Panc1 (cell line): ENCODE data around the gene FAM43B. TPM values are rescaled to one million over a fixed set of nuclear protein-coding genes. Genes with fewer than 3 reads are reported as not detected.

Source experiments
- ATAC-seq: fragments of 200-7000 bp; cut with Tn5 transposase; 2 replicates; pipeline ENCODE4 v1.9.1; 2020; ENCODE audit warnings: mild to moderate bottlenecking, moderate library complexity
- BruUV-seq: library from RNA; stranded (reverse); fragments of 400-500 nt; replicated peaks from 2 replicates; lab custom pipeline; 2021; lab: Mats Ljungman, UMichigan
- CTCF ChIA-PET: fragments of 300-600 bp; sonication (Branson Sonifier 250); formaldehyde crosslinking; loops from one replicate; lab custom pipeline; 2022; ENCODE audit warnings: antibody characterized with exemption; lab: Charles Lee
- POLR2A ChIA-PET: fragments of 300-600 bp; sonication (Branson Sonifier 250); formaldehyde crosslinking; loops from one replicate; lab custom pipeline; 2022; ENCODE audit warnings: antibody characterized with exemption; lab: Charles Lee
- DNase-seq: peaks from one replicate; pipeline ENCODE4 v3.0.0-alpha.2; 2010; ENCODE audit warnings: low read depth, low spot score
- H3K27ac ChIP-seq: 2 replicates; pipeline ENCODE4 v1.5.1; 2011; ENCODE audit warnings: mild to moderate bottlenecking, low read length, inconsistent platforms
- H3K27me3 ChIP-seq: fragments of 200-500 bp; sonication (Bioruptor generic); 2 replicates; pipeline ENCODE4 v1.6.0; 2014; ENCODE audit warnings: low read length, inconsistent platforms; ENCODE audit not compliant: control insufficient read depth, insufficient read depth
- H3K36me3 ChIP-seq: fragments of 200-500 bp; sonication (Bioruptor generic); 2 replicates; pipeline ENCODE4 v1.5.1; 2014; ENCODE audit warnings: inconsistent platforms, mild to moderate bottlenecking, low read length, moderate library complexity; ENCODE audit not compliant: control insufficient read depth, insufficient read depth
- H3K4me1 ChIP-seq: 2 replicates; pipeline ENCODE4 v1.5.1; 2011; ENCODE audit warnings: inconsistent platforms, mild to moderate bottlenecking, low read length, moderate library complexity; ENCODE audit not compliant: control insufficient read depth, insufficient read depth
- H3K4me3 ChIP-seq, 2 experiments: 2 replicates each; pipeline ENCODE4 v1.5.1; 2011 to 2012; ENCODE audit warnings: low read depth in 2 of 2, low read length in 2 of 2, mild to moderate bottlenecking in 2 of 2, inconsistent platforms in 1 of 2, moderate library complexity in 1 of 2
- H3K9me3 ChIP-seq: fragments of 200-500 bp; sonication (Bioruptor generic); 2 replicates; pipeline ENCODE4 v1.5.1; 2014; ENCODE audit warnings: low read depth, mild to moderate bottlenecking, inconsistent platforms, low read length, moderate library complexity; ENCODE audit not compliant: control insufficient read depth, insufficient read depth
- POLR2AphosphoS5 ChIP-seq: IDR thresholded peaks from 2 replicates; pipeline ENCODE4 v1.6.1; 2012; ENCODE audit warnings: mild to moderate bottlenecking, low read depth, low read length, moderate library complexity
- SIN3A ChIP-seq: IDR thresholded peaks from 2 replicates; pipeline ENCODE4 v1.6.1; 2012; ENCODE audit warnings: low read depth, mild to moderate bottlenecking, low read length, moderate library complexity, borderline replicate concordance; ENCODE audit not compliant: insufficient read depth
- TCF7L2 ChIP-seq: IDR thresholded peaks from 2 replicates; pipeline ENCODE4 v1.6.1; 2011; ENCODE audit warnings: mild to moderate bottlenecking, low read depth, low read length, inconsistent platforms
- in situ Hi-C: cut with HindIII; loops from 2 replicates; pipeline ENCODE4 v1.10.0; 2016; ENCODE audit warnings: low sequenced_read_pairs, low pct_unique_long_range_greater_than_20kb
- intact Hi-C: fragments of 100-400 bp; cut with micrococcal nuclease; formaldehyde crosslinking; loops from one replicate; pipeline ENCODE4 v1.10.0; 2022; ENCODE audit not compliant: unreplicated experiment
- total RNA-seq: library from RNA; stranded (reverse); gene quantifications from one replicate; pipeline ENCODE4 v1.2.1, GENCODE V29; 2021; ENCODE audit not compliant: unreplicated experiment
- TF ChIP-seq, protein P1 (sequence below), 2 experiments: IDR thresholded peaks; 2 replicates each; pipeline ENCODE4 v1.6.1; 2011 to 2012; ENCODE audit warnings: low read depth in 2 of 2, control low read depth in 1 of 2, low read length in 1 of 2, mild to moderate bottlenecking in 1 of 2, moderate library complexity in 1 of 2; ENCODE audit not compliant: insufficient read depth in 1 of 2
- TF ChIP-seq, protein P2 (sequence below): fragments of 450-650 bp; IDR thresholded peaks from 2 replicates; pipeline ENCODE4 v1.5.1; 2017; ENCODE audit warnings: mild to moderate bottlenecking

Gene FAM43B
- total RNA-seq, 1 experiment from 2014 or later = 3.0 TPM

DNA sequence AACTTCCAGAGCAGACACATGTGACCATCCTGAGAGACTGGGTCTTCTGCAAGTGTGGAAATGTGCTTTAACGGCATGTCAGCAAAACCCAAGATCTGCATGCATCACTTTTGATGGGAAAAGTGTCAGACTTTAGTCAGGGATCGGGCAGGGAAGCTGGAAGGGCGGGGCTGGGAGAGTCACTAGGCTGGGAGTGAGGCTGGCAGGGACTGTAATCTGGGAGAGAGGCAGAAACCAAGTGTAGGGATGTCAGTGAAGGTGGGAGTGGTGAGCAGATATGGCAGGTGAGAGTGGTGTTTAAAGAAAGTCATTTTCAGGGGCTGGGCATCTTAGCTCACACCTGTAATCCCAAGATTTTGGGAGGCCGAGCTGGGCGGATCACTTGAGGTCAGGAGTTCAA is 47.8 kb downstream of the FAM43B start:
- H3K4me3 ChIP-seq = no peak overlapping the region
- POLR2A ChIA-PET = no interaction called here
- no peak for ATAC-seq
- H3K36me3 ChIP-seq = no peaks in the 10 kb centered on the region
- H3K27ac ChIP-seq = no peak overlapping the region
- H3K9me3 ChIP-seq = no peaks in the 10 kb centered on the region
- DNase-seq = no peak
- TF ChIP-seq POLR2AphosphoS5 (no peak), TCF7L2 (no peak), SIN3A (no peak)
- TF ChIP-seq, protein P1, sequence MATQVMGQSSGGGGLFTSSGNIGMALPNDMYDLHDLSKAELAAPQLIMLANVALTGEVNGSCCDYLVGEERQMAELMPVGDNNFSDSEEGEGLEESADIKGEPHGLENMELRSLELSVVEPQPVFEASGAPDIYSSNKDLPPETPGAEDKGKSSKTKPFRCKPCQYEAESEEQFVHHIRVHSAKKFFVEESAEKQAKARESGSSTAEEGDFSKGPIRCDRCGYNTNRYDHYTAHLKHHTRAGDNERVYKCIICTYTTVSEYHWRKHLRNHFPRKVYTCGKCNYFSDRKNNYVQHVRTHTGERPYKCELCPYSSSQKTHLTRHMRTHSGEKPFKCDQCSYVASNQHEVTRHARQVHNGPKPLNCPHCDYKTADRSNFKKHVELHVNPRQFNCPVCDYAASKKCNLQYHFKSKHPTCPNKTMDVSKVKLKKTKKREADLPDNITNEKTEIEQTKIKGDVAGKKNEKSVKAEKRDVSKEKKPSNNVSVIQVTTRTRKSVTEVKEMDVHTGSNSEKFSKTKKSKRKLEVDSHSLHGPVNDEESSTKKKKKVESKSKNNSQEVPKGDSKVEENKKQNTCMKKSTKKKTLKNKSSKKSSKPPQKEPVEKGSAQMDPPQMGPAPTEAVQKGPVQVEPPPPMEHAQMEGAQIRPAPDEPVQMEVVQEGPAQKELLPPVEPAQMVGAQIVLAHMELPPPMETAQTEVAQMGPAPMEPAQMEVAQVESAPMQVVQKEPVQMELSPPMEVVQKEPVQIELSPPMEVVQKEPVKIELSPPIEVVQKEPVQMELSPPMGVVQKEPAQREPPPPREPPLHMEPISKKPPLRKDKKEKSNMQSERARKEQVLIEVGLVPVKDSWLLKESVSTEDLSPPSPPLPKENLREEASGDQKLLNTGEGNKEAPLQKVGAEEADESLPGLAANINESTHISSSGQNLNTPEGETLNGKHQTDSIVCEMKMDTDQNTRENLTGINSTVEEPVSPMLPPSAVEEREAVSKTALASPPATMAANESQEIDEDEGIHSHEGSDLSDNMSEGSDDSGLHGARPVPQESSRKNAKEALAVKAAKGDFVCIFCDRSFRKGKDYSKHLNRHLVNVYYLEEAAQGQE (IDR thresholded peaks at IDR 0.05; ENCODE audit: insufficient read depth in 1 of 2, low read depth in 2 of 2, low read length in 1 of 2) = no peak
- TF ChIP-seq, protein P2, sequence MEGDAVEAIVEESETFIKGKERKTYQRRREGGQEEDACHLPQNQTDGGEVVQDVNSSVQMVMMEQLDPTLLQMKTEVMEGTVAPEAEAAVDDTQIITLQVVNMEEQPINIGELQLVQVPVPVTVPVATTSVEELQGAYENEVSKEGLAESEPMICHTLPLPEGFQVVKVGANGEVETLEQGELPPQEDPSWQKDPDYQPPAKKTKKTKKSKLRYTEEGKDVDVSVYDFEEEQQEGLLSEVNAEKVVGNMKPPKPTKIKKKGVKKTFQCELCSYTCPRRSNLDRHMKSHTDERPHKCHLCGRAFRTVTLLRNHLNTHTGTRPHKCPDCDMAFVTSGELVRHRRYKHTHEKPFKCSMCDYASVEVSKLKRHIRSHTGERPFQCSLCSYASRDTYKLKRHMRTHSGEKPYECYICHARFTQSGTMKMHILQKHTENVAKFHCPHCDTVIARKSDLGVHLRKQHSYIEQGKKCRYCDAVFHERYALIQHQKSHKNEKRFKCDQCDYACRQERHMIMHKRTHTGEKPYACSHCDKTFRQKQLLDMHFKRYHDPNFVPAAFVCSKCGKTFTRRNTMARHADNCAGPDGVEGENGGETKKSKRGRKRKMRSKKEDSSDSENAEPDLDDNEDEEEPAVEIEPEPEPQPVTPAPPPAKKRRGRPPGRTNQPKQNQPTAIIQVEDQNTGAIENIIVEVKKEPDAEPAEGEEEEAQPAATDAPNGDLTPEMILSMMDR = no peak
- CTCF ChIA-PET = no interaction called here
- intact Hi-C loops = no loop called here
- H3K27me3 ChIP-seq = no peaks in the 10 kb centered on the region
- in situ Hi-C loops = no loop called here
- BruUV-seq = no TSS peak
- H3K4me1 ChIP-seq = no peaks in the 10 kb centered on the region; the same call in 1 of the 2 replicates

DNA sequence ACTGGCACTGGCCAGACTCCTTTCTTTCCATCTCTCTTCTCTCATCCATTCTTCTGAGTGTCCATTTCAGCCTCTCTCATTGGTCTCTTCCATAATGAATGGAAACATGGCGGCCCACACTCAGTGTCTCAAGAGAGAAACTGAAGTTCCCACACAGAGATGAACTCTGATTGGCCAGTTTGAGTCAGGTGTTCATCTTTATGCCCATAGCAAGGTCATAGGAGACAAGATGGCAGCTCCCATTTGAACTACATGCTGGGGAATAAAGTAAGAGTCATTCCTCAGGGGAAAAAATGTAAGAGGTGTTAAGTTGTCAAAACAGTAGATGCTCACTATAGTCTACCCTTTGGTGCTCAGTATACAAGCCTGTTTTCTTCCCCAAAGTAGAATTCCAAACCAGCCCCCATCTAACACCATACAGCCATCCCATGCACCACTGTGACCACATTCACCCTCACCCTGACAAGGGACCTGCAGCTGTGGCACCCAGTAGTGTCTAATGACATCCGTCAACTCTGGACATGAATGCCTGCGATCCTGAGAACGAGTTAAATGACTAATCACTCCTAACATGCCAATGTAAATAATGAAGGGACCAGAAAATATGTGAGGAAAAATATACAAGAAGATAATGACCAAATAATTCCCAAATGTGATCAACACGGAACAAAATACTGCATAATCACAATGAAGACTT is 48.9 kb downstream of the FAM43B start:
- no peaks in the 10 kb centered on the region for H3K27me3 ChIP-seq
- CTCF ChIA-PET = no interaction called here
- H3K36me3 ChIP-seq = no peaks in the 10 kb centered on the region
- BruUV-seq = no TSS peak
- POLR2A ChIA-PET = no interaction called here
- H3K27ac ChIP-seq = no peak overlapping the region
- no peaks in the 10 kb centered on the region; the same call in 1 of the 2 replicates for H3K4me1 ChIP-seq
- in situ Hi-C loops (no loop called here), intact Hi-C loops (no loop called here)
- no peaks in the 10 kb centered on the region for H3K9me3 ChIP-seq
- DNase-seq (no peak), ATAC-seq (peak; percentile 71)
- TF ChIP-seq TCF7L2 = no peak
- TF ChIP-seq, protein P1 (IDR thresholded peaks at IDR 0.05; ENCODE audit: insufficient read depth in 1 of 2, low read depth in 2 of 2, low read length in 1 of 2) = no peak
- TF ChIP-seq, protein P2 = no peak
- no peak for TF ChIP-seq POLR2AphosphoS5
- TF ChIP-seq SIN3A = no peak
- H3K4me3 ChIP-seq = no peak overlapping the region
